K562 treated with DMSO at 1 percent for 4 hours (cell line): ENCODE data around the gene ZNF268. TPM values are rescaled to one million over a fixed set of nuclear protein-coding genes. Genes with fewer than 3 reads are reported as not detected.

Experiments used
- total RNA-seq: library from RNA; unstranded; fragments of 300-600 nt; gene quantifications from 2 replicates; pipeline ENCODE4 v1.2.3, GENCODE V29; 2022; ENCODE audit not compliant: insufficient read depth

ZNF268 gene
- total RNA-seq = 4.5 and 5.4 TPM in 2 replicates

DNA sequence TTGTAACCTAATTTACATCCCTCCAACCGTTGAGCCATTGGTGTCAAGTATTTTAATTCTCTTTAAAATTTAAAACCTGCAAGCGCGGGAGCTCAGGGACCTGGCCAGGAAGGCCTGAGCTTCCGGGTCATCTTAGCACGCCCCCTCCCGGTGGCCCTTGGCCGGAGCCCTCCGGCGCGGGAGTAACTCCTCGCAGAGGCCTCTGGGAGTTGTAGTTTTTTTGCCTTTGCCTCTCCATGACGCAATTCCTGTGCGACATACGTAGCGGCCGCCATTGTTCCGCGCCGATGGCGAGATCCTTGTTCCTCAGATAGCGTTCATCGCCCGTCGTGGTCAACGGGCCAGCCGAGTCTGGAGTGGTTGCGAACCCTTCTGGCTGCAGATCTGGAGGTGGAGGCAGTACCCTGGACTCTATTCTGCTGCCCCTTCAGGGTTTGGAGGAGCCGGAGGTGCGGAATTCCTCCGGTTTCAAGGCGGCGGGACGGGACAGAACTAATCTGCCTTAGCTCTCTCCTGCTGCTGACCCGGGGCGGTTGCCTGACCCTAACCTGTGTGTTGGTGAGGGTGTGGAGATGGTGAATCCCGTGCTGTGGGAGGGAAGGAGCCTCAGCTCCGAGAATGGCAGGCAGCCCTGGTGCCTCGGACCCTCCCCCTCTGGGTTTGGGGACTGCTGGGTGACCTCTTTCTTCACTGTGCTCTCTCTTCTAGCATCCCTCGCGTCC, at the start of gene ZNF268:
Gene ZNF268, plus strand, starts transcription at position 258 of the 722 bp plus-strand sequence. CDS start 503 bp downstream, outside the sequence.

DNA sequence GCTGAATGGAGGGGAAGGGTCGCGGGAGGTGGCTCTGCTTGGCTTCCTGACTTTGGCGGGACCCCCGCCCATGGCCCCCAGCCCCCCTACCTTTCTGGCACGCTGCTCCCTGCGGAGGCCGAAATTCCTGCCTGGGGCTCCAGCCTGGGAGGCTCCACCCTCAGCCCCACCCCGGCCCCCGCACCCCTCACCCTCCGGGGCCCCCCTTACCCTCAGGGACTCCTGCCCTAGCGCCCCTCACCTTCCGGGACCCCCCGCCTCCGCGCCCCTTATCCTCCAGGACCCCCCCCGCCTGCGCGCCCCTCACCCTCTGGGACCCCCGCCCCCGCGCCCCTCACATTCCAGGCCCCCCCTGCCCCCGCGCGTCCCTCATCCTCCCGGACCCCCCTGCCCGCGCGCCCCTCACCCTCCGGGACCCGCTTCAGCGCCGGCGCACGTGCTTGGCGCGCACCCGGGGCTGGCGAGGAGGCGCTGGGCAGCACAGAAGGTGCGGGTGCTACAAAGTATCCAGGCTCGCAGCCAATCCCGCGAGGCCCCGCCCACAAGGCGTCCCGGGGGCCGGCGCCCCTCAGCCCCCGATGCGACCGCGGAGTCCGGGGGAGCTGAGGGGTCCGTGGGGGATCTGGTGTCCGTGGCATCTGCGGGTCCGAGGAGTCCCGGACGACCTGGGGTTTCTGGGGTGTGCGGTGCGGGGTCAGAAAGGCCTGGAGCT, 54.3 kb downstream of the ZNF268 start, which contains the start of gene ANHX:
Gene ANHX, minus strand, starts transcription at position 477 of the 712 bp plus-strand sequence. CDS start 1,521 bp downstream, outside the sequence.

Other genes starting within 250 kb of the ZNF268 start
- gene ZNF605, start 225.2 kb upstream of the ZNF268 start, total RNA-seq = 0.52 and 2.4 TPM in 2 replicates
- 5.3 and 5.4 TPM in 2 replicates for gene ZNF26, start 195.1 kb upstream of the ZNF268 start, total RNA-seq
- 7.4 and 8.2 TPM in 2 replicates for gene ZNF84, start 144.0 kb upstream of the ZNF268 start, total RNA-seq
- gene ZNF140, start 100.6 kb upstream of the ZNF268 start, total RNA-seq = 10.2 and 15.1 TPM in 2 replicates
- 0.33 TPM in 2 replicates for gene ZNF891, start 51.2 kb upstream of the ZNF268 start, total RNA-seq
- gene ZNF10, start 50.9 kb upstream of the ZNF268 start, total RNA-seq = 7.2 and 10.5 TPM in 2 replicates
- gene ANHX, start 54.4 kb downstream of the ZNF268 start, total RNA-seq = not detected in 2 replicates